MCF 10A (cell line): Measurements from ENCODE around the gene WNT7A. TPM values are rescaled to one million over a fixed set of nuclear protein-coding genes. Genes with fewer than 3 reads are reported as not detected.

Source experiments
- BruUV-seq: library from RNA; stranded (reverse); fragments of 400-500 nt; replicated peaks from 2 replicates; lab custom pipeline; 2021; lab: Mats Ljungman, UMichigan
- CTCF ChIA-PET: fragments of 300-600 bp; sonication (Branson Sonifier 250); formaldehyde crosslinking; extraction: SDS; loops from one replicate; lab custom pipeline; 2021; ENCODE audit warnings: antibody characterized with exemption, inconsistent platforms; lab: Yijun Ruan, JAX
- POLR2A ChIA-PET: fragments of 300-600, 350-650 bp; sonication (Branson Sonifier 250); formaldehyde crosslinking; extraction: SDS; loops from one replicate; lab custom pipeline; 2020; ENCODE audit warnings: antibody characterized with exemption, inconsistent platforms; lab: Yijun Ruan, JAX
- DNase-seq: peaks from one replicate; pipeline ENCODE4 v3.0.0-alpha.2; 2018; ENCODE audit not compliant: unreplicated experiment
- H3K27ac Mint-ChIP-seq: one replicate; pipeline ENCODE4 v1.8.0; 2022; ENCODE audit warnings: mild to moderate bottlenecking, low read depth, mixed read lengths; ENCODE audit not compliant: unreplicated experiment
- H3K27me3 Mint-ChIP-seq: one replicate; pipeline ENCODE4 v1.8.0; 2022; ENCODE audit warnings: mixed read lengths; ENCODE audit not compliant: insufficient read depth, unreplicated experiment
- H3K36me3 Mint-ChIP-seq: one replicate; pipeline ENCODE4 v1.8.0; 2022; ENCODE audit warnings: mild to moderate bottlenecking, moderate library complexity, mixed read lengths; ENCODE audit not compliant: insufficient read depth, unreplicated experiment
- H3K4me1 Mint-ChIP-seq: one replicate; pipeline ENCODE4 v1.8.0; 2022; ENCODE audit warnings: mixed read lengths; ENCODE audit not compliant: insufficient read depth, unreplicated experiment
- H3K4me3 Mint-ChIP-seq: one replicate; pipeline ENCODE4 v1.8.0; 2022; ENCODE audit warnings: mild to moderate bottlenecking, moderate library complexity, mixed read lengths; ENCODE audit not compliant: unreplicated experiment
- H3K9me3 Mint-ChIP-seq: one replicate; pipeline ENCODE4 v1.8.0; 2022; ENCODE audit warnings: mixed read lengths; ENCODE audit not compliant: unreplicated experiment
- intact Hi-C: fragments of 100-400 bp; cut with micrococcal nuclease; formaldehyde crosslinking; loops from 2 replicates; pipeline ENCODE4 v1.14.1; 2022
- total RNA-seq: library from RNA; stranded (reverse); gene quantifications from 2 replicates; pipeline ENCODE4 v1.2.3, GENCODE V29; 2022
- TF ChIP-seq, protein P1 (sequence below): fragments of 200-600 bp; IDR thresholded peaks from one replicate; pipeline ENCODE4 v1.8.0; 2022; ENCODE audit warnings: antibody characterized with exemption, mild to moderate bottlenecking; ENCODE audit not compliant: unreplicated experiment

The WNT7A gene
- total RNA-seq, 1 experiment from 2014 or later, result 0.47 TPM

DNA sequence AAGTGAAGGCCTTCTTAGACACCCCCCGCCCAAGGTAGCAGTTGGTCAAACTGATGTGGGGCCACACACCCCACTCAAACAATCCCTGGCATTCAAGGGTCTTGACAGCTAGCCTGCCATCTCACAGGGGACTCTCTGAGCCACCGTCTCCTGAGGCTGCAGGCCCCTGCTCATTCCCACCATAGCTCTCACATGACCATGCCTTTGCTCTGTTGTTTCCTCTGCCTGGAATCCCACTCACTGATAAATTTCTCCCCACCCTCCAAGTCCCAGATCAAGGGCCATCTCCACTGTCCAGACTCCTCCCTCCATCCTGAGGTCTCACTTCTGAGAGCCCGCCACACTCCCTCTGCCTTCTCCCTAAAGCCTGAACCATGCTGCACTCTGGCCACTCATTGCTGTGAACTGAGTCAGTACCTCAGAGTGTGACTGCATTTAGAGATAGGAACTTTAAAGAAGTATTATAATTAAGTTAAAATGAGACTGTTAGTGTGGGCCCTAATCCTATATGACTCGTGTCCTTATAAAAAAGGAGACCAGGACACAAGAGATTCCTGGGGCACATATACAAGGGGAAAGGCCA, 10.0 kb downstream of the WNT7A start:
- DNase-seq, result no peak
- H3K27ac Mint-ChIP-seq, result no peak overlapping the region
- no peak overlapping the region for H3K4me3 Mint-ChIP-seq
- BruUV-seq, result no TSS peak
- H3K9me3 Mint-ChIP-seq, result no peaks in the 10 kb centered on the region
- POLR2A ChIA-PET, result interaction anchor here (0.7 kb wide), 1 partner anchor 9 kb away, joined by 4 read pairs; no protein-coding TSS in a partner anchor
- H3K4me1 Mint-ChIP-seq, result peaks cover 7% of the 10 kb centered on the region
- H3K36me3 Mint-ChIP-seq, result peaks cover 5% of the 10 kb centered on the region
- CTCF ChIA-PET, result interaction anchor here (1.8 kb wide), 1 partner anchor 11 kb away, joined by 7 read pairs; the partner anchor contains the start of gene WNT7A
- H3K27me3 Mint-ChIP-seq, result no peaks in the 10 kb centered on the region
- intact Hi-C loops, result no loop called here
- TF ChIP-seq, protein P1, sequence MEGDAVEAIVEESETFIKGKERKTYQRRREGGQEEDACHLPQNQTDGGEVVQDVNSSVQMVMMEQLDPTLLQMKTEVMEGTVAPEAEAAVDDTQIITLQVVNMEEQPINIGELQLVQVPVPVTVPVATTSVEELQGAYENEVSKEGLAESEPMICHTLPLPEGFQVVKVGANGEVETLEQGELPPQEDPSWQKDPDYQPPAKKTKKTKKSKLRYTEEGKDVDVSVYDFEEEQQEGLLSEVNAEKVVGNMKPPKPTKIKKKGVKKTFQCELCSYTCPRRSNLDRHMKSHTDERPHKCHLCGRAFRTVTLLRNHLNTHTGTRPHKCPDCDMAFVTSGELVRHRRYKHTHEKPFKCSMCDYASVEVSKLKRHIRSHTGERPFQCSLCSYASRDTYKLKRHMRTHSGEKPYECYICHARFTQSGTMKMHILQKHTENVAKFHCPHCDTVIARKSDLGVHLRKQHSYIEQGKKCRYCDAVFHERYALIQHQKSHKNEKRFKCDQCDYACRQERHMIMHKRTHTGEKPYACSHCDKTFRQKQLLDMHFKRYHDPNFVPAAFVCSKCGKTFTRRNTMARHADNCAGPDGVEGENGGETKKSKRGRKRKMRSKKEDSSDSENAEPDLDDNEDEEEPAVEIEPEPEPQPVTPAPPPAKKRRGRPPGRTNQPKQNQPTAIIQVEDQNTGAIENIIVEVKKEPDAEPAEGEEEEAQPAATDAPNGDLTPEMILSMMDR, result no peak

DNA sequence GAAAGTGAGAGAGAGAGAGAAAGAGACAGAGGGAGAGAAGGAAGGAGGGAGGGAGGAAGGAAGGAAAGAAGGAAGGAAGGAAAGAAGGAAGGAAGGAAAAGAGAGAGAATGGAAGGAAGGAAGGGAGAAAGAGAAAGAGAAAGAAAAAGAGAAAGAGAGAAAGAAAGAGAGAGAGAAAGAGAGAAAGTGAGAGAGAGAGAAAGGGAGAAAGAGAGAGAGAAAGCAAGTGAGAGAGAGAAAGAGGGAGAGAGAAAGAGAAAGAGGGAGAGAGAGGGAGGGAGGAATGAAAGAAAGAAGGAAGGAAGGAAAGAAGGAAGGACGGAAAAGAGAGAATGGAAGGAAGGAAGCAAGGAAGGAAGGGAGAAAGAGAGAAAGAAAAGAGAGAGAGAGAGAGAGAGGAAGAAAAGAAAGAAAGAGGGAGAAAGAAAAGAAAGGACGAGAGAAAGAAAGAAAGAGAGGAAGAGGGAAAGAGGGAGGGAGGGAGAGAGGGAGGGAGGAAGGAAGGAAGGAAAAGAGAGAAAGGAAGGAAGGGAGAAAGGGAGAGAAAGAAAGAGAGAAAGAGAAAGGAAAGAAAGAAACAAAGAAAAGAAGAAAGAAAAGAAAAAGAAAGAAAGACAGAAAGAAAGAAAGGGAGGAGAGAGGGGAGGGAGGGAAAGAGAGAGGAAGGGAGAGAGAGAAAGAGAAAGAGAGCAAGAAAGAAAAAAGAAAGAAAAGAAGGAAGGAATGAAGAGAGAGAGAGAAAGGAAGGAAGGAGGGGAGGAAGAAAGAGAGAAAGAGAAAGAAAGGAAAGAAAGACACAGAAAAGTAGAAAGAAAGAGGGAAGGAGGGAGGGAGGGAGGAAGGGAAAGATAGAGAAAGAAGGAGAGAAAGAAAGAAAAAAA, 10.8 kb downstream of the WNT7A start:
- POLR2A ChIA-PET, result no interaction called here
- no peak overlapping the region for H3K4me3 Mint-ChIP-seq
- CTCF ChIA-PET, result no interaction called here
- intact Hi-C loops, result no loop called here
- BruUV-seq, result no TSS peak
- no peak for DNase-seq
- H3K36me3 Mint-ChIP-seq, result peaks cover 5% of the 10 kb centered on the region
- no peaks in the 10 kb centered on the region for H3K27me3 Mint-ChIP-seq
- H3K9me3 Mint-ChIP-seq, result no peaks in the 10 kb centered on the region
- TF ChIP-seq, protein P1, result no peak
- no peak overlapping the region for H3K27ac Mint-ChIP-seq
- H3K4me1 Mint-ChIP-seq, result peaks cover 7% of the 10 kb centered on the region

DNA sequence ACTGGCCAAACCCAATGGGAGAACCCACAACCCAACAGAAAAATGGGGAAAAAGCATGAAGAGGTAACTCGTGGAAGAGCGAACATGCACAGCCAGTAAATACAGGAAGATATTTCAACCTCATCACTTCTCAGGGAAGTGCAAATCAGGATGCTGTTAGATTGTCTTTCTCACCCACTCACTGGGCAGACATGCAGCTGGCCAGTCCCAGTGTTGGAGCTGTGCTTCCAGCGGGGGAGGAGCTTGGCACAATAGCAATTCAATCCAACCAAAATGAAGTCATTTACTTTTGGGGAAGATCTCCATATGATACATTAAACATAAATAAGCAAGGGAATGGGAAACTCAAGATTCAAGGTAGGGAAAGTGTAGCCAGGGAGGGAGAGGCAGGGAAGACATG, 12.1 kb downstream of the WNT7A start:
- H3K27ac Mint-ChIP-seq, result no peak overlapping the region
- H3K36me3 Mint-ChIP-seq, result no peaks in the 10 kb centered on the region
- TF ChIP-seq, protein P1, result no peak
- intact Hi-C loops, result no loop called here
- H3K4me1 Mint-ChIP-seq, result peaks cover 7% of the 10 kb centered on the region
- no peaks in the 10 kb centered on the region for H3K9me3 Mint-ChIP-seq
- CTCF ChIA-PET, result interaction anchor here (0.9 to 1.3 kb wide), 2 partner anchors 17 to 369 kb away, joined by 4 read pairs; no protein-coding TSS in a partner anchor
- H3K27me3 Mint-ChIP-seq, result no peaks in the 10 kb centered on the region
- peak; percentile 7 for DNase-seq
- no peak overlapping the region for H3K4me3 Mint-ChIP-seq
- POLR2A ChIA-PET, result no interaction called here
- BruUV-seq, result no TSS peak
